ENCODE results near the gene MTSS2.

Gene MTSS2

GRCh38 chr16:70714581-70715054 is 28.8 kb upstream of the MTSS2 start:
- DNase-seq: no peak

DNA sequence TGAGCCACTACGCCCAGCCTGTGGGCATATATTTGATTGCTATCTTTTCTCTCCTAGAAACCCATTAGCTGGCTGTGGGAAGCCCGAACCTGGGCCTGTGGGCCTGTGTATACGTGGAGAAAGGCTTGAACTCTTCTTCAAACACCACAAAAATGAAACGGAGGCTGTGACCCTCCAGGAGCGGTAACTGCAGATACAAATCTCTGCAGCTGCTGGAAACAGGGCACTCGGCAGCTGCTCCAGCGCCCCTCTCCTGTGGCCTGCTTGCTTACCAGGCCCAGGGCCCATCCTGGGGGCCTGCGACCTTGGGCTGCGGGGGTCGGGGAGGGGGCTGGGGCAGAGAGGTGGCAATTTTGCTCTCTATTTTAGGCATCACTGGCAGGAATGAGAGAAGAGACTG is 28.0 kb upstream of the MTSS2 start:
- no peak for DNase-seq

DNA sequence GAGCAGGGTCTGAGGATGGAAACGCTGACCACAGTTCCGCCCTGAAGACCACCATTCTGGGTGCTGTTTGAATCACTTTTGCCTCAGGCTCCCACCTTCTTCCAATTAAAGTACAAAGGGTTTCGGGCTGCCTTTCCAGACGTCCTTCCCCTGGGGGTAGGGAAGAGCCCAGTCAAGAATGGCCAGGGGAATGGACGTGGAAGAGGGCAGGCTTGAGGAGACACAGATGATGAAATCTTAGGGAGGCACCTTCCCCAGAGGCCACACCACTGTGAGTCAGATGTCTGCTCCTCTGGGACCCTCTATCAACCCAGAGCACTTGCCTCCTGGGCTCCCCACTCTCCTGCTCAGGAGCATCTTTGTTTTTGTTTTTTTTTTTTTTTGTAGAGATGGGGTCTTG is 27.5 kb upstream of the MTSS2 start:
- DNase-seq: no peak

GRCh38 chr16:70712942-70713341 is 27.1 kb upstream of the MTSS2 start:
- no peak for DNase-seq

DNA sequence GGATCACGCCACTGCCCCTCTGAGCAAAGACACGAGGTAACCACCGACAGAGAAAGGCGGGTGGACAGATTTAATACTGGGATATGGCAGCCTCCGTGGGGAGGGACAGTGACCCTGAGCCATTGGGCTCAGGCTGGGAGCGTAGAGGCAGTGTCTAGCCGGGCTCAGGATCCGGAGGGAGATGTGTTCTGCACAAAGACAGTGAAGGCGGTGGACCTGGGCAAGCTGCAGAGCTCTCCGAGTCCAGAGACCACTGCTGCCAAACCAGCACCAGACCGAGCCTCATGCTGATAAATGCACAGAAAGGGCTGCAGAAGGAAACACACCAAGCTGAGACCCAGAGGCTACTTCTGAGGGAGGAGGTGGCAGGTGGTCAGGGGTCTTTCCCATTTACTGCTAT is 26.5 kb upstream of the MTSS2 start:
- DNase-seq: no peak

DNA sequence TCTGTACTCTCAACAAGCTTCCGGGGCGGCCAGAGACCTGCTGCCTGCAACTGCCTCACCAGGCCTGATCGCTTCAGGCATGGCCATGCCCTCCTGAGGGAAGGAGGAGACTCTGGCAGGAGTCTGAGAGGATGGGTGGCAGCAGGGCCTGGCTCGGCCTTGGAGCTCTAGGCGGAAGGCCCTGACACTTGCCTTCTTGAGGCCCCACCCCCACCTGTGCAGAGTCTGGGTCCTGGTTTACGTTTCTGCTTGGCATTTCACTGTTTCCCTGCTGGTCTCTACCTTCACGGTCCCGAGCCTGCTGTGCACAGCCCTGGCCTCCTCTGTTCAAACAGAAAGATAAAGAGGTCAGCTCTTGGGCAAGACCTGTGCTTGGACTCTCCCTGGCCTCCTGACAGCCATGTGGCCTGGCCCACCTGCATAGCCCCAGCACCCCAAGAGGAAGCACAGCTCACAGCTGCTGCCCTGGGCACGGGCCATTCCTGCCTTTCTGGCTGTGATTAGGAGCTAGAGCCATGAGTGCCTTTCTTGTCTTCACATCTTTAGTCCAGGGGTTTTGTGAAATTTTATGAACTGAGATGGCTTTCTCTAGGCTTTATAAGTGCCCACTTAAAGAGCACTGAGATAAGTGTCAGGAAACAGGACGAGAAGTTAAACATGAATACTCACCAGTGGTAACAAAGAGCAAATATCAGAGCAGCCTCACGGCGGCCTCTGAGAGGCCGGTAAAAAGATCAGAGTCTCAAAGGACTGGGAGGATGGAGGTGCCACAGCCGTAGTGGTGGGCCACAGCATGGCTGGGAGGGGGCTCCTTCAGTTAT is 25.6 kb upstream of the MTSS2 start:
- no peak for DNase-seq

GRCh38 chr16:70710422-70711210 is 24.8 kb upstream of the MTSS2 start:
- no peak for DNase-seq

DNA sequence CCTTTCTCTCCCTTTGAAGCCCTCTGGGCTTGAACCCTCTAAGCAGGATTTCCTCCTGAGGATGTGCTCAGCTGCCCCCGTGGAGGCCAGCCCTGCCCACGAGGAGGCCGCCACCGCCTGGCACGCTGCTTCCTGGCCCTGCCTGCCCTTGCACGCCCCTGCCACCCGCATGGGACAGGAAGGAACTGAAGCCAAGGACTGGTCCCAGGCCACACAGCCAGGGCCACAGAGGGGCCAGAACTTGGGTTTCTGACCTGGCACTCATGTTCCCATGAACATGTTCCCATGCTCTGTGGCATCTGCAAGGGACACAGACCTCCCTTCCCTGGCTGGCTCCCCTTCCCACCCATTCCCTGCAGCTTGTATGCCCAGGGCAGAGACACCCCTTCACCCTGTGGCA is 24.1 kb upstream of the MTSS2 start:
- DNase-seq: no peak

- no peak for DNase-seq
Observed at GRCh38 chr16:70709457-70709856, 23.6 kb upstream of the MTSS2 start.

DNA sequence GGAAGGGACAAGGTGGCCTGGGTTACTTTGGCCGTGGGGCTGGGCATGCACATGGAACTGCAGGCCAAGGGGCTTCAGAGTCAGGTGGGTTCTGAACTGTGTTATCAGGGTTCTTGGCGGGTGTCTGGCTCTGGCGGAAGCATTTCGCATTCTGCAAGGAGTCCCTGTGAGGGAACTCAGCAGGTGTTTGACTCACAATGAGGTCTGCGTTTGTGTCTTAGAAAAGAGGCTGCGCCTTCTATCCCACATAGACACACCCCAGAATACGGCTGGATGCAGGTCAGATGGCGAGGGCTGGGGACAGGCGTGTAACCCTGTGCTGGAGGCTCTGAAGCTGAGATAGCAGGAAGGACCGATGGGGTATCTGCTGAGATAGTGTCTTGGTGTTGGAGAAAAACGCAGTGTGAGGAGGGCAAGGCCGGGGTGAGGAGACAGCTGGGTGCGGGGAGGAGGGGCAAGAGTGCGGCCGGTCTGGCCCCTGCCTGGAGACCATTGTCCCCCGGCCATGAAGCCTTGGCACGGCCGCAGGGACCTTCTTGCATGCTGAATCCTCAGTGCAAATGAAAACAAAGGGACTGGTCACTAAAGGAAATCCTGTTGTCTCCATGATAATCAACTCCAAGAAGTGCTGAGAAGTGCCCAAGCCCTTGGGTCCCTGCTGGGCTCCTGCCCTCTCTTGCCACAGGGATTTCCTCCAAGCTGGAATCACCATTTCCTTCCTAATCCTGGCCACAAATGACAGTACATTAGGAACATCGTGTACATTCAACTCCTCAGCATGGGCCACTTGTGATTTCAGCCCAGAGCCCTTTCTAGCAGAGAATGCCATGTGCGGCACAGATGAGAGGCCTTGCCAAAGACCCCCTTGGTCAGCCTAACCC is 22.8 kb upstream of the MTSS2 start:
- no peak for DNase-seq

- no peak for DNase-seq
Observed at GRCh38 chr16:70706948-70707465, 21.2 kb upstream of the MTSS2 start.

- no peak for DNase-seq
Observed at GRCh38 chr16:70705056-70705455, 19.2 kb upstream of the MTSS2 start.

- no peak for DNase-seq
Observed at GRCh38 chr16:70704586-70704985, 18.7 kb upstream of the MTSS2 start.

DNA sequence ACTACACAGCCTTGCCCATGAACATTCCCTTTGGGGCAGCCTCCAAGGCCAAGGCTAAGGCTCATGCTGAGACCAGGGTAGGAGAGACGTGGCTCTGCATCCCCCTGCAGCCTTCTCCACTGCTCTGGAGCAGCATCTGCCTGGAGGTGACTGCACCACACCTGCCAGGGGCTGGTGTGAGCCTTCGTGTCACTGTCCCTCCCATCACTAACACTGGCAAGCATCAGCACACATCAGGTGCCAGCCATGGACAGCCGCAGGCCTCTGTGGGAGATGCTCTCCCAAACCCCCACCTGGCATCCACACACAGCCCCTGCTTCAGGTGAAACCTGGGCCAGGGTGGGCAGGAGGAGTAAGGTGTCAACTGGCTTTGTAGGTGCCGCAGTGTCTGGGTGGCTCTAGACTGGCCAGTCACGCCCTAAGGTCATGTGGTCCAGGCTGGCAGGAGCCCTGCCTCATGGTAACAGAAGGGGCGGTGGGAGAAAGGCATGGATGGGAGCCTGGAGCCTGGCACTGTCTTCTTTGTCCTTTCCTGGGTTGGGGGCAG is 18.1 kb upstream of the MTSS2 start:
- DNase-seq: no peak

GRCh38 chr16:70703041-70703834 is 17.4 kb upstream of the MTSS2 start:
- DNase-seq: peak in 1 of 2 donors; percentile 21

GRCh38 chr16:70702624-70703023 is 16.8 kb upstream of the MTSS2 start:
- no peak for DNase-seq

GRCh38 chr16:70701998-70702397 is 16.1 kb upstream of the MTSS2 start:
- DNase-seq: no peak

DNA sequence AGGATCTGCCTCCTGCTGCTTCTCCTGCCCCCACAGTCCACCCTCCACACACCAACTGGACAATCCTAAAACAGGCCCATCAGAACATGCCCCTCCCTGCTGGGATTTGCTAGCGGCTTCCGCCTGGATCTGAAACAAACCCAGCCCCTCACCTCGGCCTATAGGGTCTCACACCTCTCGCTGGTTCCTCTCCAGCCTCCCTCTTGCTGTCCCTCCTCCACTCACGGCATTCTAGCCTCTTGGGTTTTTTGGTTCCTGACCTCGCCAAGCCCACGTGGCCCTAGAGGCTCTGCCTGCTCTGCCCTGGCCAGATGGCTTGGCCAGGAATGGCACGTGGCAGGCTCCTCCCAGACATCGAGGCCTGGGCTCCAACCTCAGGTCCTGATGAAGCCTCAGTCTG is 15.7 kb upstream of the MTSS2 start:
- DNase-seq: no peak

GRCh38 chr16:70701036-70701435 is 15.2 kb upstream of the MTSS2 start:
- no peak for DNase-seq

GRCh38 chr16:70700101-70701020 is 14.5 kb upstream of the MTSS2 start:
- peak in 1 of 2 donors; percentile 13 for DNase-seq

DNA sequence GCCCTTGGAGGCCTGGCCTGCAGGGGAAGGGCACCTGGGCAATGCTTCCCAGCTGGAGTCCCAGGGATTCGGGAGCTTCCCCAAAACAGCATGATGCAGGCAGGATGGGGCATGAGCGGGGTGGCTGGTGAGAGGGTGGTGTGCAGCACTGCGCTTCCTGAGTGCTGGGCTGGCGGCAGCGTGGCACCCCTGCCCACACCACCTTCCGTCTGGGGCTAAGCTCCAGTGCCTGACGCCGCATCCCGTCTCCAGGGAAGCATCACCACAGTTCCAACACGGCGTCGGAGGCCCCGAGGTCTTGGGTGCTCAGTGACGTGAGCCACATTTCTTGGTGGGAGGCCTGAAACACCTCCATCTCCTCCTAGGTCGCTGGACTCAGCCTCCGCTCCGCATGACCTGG is 13.8 kb upstream of the MTSS2 start:
- DNase-seq: no peak
